NCI-H146 (cell line): ENCODE results near the gene DPP9.

Source experiments
- DNase-seq: peaks from one replicate; lab custom pipeline; 2025; lab: John Stamatoyannopoulos, UW

Gene DPP9

DNA sequence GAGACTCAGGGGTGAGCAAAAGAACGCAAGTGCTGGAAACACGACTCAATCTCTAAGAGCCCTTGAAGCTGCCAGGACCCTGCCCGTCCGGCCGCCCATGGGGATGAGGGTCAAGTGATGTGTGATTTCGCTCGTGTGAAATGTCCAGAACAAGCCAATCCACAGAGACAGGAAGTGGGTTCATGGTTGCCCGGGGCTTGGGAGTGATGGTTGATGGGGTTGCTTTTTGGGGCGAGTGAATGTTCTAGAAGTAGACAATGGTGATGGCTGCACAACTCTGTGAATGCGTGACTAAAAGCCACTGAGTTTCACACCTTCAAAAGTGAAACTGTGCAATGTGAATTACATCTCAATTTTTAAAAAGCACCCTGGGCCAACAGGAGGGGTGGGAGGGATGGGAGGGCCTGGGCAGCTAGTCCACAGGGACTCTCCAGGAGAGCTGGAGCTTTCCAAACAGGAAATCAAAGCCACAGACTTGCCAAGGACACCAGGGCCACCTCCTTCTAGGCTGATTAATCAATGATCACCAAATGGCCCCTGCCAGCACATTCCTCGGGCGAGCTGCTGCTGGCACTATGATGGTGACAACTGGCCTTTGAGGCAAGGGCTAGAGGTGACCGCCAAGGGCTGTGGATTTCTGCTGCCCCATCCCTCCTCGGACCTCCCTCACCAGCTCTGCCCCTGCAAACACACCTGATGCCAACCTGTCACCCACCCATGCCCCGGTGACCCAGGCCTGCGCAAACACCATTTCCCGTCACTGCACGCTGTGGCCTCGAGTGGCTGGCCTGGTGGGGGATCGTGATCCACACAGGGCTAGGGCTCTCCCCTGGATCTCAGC lies 14.0 kb downstream of the DPP9 start:
- no peak for DNase-seq

DNA sequence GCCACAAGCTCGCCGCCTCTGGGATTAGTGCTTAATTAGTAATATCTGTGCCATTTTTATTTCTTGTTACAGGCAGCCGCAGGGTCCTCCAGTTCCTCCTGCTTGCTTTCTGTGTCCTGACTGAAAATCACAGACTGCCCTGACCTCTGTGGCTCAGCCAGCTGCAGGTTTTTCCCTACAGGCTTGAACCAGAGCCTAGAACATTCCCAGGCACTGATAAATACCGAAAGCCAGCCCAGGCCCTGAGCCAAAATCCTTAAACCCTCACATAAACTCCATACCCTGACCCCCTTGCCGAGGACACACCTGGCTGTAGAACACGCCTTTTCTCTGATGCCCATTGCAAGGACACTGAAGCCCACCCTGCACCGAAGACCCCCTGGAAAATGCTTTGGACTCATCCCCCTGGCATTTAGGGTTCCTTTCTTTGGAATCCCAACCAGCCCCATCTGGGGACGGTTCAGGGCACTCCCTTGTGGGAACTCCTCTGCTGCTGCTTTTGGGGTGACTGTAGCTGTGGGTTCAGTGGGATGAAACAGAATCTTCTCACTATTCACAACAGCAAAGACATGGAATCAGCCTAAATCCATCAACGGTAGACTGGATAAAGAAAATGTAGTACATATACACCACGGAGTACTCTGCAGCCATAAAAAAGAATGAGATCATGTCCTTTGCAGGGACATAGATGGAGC lies 15.5 kb downstream of the DPP9 start:
- DNase-seq = no peak

DNA sequence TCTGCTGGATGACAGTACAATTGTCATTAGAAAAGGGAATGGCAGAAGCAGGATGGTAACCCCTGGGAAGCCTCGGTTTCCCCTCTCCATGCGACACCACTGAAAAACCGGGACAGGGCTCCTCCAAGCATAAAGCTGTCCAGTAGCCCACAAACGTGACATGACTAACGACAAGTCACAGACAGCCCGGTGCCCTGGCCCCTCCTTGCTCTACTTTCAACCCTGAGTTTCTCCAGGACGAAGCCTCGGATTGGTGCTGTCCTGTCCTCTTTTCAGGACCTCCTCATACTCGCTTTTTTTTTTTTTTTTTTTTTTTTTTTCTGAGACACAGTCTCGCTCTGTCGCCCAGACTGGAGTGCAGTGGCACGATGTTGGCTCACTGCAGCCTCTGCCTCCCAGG lies 16.3 kb downstream of the DPP9 start:
- DNase-seq = no peak

DNA sequence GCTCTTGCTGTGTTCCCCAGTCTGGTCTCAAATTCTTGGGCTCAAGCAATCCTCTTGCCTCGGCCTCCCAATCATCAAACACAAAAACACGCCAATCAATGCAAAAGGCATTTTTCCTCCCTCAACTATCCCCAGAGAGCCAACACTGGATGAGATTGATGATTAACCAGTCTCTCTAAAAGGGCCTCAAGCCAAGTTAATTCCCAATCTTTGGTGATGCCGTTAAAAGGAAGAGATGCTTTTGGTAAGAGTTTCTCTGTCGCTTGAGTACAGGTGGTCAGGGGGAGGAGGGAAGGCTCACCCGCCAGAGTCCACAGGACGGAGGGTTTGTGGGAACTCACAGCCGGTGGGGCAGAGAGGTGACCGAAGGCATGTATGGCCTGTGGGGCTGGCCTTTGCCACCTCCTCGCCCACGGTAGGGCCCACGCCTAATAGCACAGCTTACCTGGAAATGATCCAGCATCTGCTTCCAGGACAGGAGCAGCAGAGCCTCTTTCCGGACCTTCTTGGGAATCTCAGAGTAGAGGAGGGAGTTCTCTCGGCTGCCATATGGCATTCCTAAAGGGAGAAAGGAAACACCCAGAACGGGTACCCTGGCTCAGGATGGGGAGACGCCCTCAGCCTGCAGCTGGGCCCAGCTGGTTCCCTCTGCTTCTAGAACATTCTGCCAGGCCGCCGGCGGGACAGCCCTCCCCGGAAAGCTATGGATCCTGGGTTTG lies 18.1 kb downstream of the DPP9 start:
- DNase-seq = no peak

DNA sequence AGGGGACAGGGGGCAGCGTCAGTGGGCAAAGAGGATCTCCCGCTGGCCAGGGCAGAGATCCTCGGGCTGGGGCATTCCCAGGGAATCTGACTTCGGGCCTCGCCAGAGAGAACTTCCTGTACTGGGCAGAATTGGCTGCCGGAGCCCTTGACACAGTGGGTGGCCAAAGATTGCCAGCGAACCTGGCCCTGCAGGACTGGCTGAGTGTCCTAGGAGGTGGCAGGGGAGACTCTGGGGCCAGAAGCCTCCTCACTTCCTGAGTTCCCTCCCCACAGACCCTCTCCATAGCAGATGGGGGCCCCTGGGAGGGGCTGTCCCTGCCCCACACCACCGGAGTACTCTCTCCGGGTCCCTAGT lies 19.3 kb downstream of the DPP9 start:
- DNase-seq = no peak

DNA sequence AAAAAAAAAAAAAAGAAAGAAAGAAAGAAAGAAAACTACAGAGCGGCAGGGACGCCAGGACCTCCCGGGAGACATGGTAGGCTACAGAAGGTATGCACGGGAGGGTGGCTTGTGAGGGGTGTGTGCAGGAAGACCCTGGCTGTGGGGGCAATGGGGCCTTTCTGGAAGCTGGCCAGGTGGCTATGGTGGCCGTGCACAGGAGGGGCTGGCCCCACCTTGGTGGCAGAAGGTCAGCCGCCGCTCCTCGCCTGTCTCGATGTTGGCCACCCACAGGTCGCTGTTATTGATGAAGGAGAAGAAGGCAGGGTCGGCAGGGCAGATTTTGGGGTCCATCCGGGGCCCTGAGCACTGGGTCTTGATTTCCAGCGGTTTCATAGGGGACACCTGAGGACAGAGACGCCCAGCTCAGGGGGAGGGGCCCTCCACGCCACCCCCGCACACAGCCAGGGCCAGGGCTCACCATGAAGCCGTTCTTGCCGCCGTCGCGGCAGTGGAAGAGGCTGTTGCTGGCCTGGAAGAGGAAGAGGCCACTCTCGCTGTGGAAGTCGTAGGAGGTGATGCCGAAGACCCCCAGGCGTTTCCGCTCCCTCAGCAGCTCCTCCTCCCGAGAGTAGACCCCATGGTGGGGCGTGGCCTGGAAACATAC lies 19.8 kb downstream of the DPP9 start:
- no peak for DNase-seq

DNA sequence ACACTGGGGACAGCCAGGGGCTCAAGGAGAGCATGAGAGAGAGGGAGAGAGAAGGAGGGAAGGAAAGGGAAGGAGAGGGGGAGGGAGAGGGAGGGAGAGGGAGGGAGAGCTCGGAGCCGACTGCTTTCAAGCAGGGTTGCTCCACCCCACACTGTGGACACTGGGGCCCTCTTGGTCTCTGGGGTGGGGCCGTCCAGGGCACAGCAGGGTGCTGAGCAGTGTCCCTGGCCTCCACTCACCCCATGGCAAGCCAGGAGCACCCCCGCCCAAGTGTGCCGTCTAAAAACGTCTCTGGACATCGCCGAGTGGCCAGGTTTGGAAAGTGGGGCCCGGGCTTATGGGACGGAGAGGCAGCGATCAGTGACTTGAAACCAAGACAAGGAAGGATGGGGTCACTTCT lies 20.9 kb downstream of the DPP9 start:
- DNase-seq = no peak

DNA sequence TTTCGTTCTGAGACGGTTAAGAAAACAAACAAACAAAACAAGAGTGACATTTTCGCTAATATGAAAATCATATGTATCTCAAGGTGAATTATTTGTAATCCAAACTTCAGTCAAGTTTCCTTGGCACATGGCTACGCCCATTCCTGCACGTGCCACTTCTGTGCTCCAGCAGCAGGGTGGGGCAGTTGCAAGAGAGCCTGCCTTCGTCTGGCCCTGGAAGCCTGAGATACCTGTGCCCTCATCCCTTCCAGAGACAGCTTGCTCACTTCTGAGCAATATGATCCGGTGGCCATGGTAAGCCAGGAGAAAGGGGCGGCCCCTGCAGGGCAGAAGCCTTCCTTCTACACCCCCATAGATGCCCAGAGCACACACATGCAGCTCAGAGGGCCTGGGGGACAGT lies 22.1 kb downstream of the DPP9 start:
- no peak for DNase-seq

DNA sequence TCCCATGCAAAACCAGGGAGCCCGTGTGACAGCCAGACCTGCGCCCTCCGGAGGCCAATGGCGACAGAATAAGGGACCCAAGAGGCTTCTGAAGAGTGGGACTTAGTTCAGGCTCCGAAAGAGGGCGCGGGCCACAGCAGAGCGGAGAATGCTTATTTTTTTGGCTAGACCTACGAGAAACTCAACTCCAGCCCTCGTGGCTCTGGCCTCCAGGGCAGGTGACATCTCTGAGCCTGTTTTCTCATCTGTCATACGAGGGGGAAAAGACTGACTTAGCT lies 23.0 kb downstream of the DPP9 start:
- DNase-seq = no peak

DNA sequence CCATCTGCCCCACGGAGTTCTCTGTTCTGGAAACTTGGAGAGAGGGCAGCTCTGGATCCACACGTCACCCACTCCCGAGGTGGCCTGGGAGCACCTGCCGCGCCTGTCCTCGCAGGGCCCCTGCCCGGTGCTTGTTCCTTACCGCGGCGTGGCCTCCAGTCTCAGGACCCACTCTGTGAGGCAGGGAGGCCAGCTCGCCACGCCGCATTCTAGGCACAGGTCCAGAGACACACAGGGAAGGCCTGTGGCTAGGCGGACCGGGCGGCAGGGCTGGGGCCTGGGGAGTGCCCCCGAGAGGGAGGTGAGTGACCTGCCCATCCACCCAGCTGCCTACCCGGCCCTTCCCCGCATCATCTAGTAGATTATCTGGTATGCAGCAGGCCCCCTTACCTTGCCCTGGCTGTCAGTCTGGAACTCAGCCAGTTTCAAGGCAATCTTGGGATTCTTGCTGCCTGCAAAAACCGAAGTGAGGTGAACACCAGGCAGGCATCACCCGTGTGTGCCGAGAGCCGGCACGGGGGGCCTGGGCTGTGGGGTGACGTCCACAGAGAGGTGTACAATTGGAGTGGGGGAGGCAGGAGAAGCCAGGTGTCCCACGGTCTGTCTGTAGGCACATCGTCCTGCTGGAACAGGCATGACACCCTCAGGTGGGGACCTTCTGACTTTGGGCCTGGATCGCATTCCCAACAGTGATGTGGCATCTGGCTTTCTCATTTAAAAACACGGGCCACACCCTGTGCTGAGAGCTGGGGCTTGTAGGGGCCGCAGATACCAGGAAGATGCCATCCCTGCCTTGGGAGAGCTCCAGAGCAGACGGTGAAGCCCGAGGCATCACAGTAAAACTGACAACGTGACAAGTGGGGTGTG lies 23.6 kb downstream of the DPP9 start:
- DNase-seq = no peak

DNA sequence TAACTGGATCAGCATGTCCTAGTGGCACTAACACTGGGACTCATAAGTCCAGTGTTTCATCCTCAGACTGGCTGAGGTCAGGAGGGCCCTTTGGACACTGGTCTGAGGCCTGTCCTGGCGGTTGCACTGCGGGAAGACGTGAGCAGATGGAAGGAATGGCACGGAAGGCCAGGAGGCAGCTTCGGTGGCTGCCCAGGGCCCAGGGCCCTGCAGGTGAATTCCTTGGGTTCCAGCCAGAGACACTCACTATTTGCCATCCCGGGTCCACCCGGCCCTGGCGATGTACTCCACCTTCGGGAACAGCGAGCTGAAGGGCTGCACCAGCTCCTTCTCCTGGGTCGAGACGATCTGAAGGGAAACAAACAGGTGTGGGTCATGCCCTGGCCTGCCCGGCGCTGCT lies 26.3 kb downstream of the DPP9 start:
- DNase-seq = no peak

DNA sequence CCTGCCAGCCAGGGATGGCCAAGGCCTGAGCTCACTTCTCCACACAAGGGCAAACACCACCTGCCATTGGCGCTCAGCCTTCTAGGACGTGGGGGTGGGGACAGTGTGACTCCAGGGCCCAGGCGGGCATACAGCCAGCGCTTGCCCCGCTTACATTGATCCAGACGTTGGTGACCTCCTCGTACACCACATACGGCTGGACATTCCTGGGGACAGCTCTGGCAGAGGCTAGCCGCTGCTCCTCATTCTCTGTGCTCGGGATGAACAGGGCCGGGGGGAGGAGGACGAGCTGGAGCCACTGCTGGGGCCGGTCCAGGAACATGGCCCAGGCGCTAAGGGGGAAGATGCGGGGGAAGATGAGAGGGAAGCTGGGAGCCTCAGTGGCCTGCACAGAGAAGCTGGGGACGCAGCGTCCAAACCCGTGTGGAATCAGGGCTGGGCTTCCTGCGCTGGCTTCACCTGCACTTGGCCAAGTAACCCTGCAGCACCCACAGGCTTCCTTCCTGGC lies 28.4 kb downstream of the DPP9 start:
- no peak for DNase-seq

DNA sequence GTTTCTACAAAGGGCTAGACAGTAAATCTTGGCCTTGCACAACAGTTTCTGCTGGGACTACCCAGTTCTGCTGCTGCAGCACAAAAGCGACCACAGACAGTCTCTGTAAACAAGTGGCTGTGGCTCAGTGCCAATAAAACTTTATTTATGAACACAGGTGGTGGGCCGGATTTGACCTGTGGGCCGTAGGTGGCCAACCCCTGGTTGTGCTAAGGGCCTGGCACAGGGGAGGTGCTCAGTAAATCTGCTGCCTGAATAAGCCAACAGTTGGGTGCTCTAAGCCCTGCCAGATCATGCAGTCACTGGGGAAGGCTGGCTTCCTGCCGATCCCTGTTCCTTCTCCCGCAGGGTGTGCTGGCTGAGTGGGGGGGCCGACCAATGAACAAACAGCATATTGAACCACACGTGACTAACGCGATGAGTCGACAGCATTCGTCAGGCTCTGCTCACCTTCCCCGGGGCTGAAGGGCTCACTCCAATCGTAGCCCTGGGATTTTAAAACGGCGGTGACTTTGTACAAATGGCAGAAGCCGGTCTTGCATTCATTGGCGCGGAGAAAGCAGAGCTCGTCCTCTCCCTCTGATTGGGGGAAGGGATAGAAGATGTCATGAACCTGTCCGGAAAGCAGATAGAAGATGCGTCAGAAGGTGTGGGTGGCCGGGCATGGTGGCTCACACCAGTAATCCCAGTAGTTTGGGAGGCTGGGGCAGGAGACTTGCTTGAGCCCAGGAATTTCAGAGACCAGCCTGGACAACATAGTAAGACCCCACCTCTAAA lies 29.2 kb downstream of the DPP9 start:
- DNase-seq = no peak

DNA sequence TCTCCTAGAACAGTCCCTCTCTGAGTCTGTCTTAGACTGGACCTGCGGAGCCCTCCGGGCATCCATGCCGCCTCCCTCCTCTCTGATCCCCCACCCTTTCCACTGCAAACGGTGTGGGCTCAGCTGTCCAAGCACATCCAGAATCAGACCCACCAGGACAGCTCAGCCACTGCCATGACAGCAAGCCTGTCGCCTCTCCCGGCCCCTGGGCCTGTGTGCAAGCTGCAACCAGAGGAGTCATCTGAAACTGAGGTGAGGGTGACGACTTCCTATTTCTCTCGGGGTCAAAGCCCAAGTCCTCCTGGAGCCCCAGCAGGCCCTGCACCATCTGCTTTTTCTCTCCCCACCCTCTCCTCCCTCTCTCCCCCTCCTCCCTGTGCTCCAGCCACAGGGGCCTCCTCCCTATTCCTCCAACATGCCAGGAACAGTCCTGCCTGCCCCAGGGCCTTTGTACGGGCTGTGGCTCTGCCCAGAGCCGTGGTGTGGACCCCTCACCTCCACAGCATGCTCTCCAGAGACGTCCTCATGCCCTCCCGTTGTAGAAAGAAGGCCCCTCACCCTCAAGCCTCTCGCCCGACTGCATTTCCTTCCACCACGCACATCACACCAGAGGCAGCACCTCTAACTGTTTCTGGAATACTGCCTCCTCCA lies 30.0 kb downstream of the DPP9 start:
- no peak for DNase-seq

DNA sequence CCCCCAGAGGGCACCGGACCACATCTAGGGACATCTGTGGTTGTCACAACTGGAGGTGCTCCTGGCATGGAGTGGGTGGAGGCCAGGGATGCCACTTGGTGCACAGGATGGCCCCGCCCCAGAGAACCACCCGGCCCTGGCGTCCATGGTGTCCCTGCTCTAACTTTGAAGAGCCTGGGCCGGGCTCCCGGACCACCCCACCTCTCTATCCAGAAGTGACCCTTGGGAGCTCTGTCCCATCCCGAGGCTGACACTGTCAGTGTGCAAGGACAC lies 30.6 kb downstream of the DPP9 start:
- no peak for DNase-seq

DNA sequence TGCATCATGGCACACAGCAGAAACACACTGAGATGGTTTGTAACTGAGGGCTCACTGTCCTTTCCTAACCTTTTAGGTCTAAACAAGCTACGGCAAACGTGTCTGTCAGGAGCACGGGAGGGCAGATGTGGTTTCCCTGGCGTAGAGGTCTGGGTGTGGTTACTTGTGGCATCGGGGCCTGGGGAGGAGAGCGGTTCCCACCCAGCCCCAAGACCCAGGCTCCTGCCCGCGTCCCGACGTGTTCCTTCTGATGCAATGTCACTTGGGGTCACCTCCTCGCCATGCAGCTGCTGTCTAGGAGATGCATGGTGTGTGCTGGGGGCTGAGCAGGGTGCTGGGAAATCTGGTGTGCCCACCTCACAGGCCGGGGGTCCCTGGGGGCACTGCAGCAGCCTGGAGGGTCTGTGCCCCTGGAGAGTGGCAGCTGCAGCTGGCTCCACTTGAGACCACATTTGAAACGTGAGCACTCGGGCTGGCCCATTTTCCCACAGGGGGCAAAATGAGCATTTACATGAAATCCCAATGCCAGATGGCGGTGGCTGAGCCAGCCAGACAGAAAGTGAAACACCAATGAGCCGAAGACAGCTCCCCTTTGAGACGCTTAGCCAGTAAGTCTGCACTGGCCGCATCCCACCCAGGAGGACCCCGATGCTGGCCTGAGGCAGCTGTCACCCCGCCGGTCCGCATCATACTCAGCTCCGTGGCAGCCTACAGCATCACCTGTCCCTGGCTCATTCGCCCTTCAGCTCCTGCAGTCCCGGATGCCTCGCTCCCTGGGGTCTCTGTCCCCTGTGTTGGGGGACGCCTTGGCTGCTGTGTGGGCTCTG lies 31.2 kb downstream of the DPP9 start:
- DNase-seq = no peak

DNA sequence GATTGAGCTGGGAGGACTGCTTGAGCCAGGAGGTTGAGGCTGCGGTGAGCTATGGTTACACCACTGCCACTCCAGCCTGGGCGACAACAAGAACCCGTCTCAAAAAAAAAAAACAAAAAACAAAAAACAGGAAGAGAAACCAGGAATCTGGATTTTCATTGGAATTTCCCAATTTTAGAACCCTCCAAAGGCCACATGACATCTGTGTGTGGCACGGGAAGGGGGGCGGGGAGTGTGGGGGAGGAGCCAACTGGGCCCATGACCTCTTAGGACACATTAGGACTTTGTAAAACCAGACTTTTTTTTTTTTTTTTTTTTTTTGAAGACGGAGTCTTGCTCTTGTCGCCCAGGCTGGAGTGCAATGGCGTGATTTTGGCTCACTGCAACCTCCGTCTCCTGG lies 32.3 kb downstream of the DPP9 start:
- no peak for DNase-seq

DNA sequence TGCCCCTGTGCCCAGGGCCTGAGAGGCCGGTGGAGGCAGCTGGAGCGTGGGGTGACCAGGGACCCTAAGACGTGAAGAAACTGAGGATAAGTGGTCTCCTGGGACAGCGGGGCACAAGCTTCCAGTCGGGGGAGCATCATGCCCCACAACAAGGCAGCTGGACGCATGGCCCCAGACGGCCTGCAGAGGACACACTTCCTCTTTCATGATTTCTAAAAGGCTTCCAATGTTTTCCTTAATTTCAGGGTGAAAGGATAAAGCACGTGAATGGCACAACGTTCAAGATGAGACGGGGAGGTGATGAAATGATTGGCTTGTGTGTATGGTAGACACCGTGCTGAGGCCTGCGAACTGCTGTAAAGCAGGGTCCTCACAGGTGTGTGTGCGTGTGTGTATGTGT lies 33.3 kb downstream of the DPP9 start:
- DNase-seq = no peak

DNA sequence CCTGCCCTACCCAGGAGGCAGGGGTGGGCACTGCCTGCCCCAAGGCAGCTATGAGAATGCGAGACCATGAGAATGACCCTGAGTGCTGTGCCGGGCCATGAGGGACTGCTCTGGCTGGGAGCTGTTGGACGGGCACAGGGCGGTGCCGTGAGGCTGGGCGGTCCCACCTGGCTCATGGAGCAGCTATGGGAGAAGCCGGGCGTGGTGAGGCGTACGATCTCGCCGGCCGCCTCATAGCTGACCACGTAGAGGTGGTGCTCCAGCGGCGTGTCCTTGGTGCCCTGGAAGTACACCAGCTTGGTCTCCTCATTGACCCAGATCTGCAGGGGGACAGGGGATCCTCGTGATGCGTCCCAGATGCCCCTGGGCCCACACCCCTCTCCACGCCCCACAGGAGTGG lies 34.2 kb downstream of the DPP9 start:
- no peak for DNase-seq

DNA sequence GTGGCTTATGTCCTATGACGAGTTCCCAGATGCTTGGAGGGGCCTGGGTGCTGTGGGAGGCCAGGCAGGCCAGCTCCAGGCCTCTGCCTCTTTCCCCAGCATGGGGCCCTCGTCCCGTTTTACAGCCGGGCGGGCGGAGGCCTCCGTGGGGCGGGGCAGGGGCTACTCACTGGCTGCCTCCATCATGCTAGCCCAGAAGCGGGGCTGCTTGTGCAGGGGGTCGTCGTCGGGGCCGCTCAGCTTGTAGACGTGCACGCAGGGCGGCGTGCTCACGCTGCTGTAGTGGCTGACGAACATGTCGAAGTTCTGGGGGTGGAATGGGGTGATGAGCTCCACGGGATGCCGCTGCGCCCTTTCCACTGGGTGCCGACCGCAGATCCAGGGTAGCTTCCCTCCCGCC lies 35.1 kb downstream of the DPP9 start:
- no peak for DNase-seq
